Articular chondrocyte of knee joint (primary cell): ENCODE measurements around the gene PTTG2. TPM values are rescaled to one million over a fixed set of nuclear protein-coding genes. Genes with fewer than 3 reads are reported as not detected.

Experiments
- total RNA-seq: library from RNA; depleted of rRNA; stranded (reverse); fragments of >200 nt; gene quantifications from 2 replicates; pipeline ENCODE4 v1.2.3, GENCODE V29; 2012

PTTG2 gene
- total RNA-seq = 0.26 TPM in 1 of 2 replicates, not detected in the other

GRCh38 chr4:37960098-37960497, at the start of gene PTTG2:
PTTG2 (plus strand) TSS chr4:37960398; CDS start chr4:37960435, 37 bp downstream.

Other genes starting within 250 kb of the PTTG2 start
- gene PGM2, start 133.7 kb upstream of the PTTG2 start, total RNA-seq = 29.9 and 34.6 TPM in 2 replicates
- gene TBC1D1, start 69.3 kb upstream of the PTTG2 start, total RNA-seq = 120 and 130 TPM in 2 replicates